Transverse colon (tissue), 4 donors: Measurements from ENCODE around the gene HOXA4. TPM values are rescaled to one million over a fixed set of nuclear protein-coding genes. Genes with fewer than 3 reads are reported as not detected.

Experiments used
- DNase-seq: peaks from one replicate; pipeline ENCODE4 v3.0.0-alpha.2; 2019
- H3K27ac ChIP-seq, 4 donors: fragments of 200-600 bp; sonication (generic); 2 replicates each; pipeline ENCODE4 v1.5.1; 2016 to 2018; ENCODE audit warnings: inconsistent platforms in 4 of 4
- H3K27me3 ChIP-seq: fragments of 200-600 bp; sonication (generic); 2 replicates; pipeline ENCODE4 v1.5.1; 2017; ENCODE audit warnings: inconsistent platforms
- H3K36me3 ChIP-seq, 4 donors: fragments of 200-600 bp; sonication (generic); 2 replicates each; pipeline ENCODE4 v1.5.1; 2017 to 2019; ENCODE audit warnings: inconsistent platforms in 4 of 4
- H3K4me1 ChIP-seq, 4 donors: fragments of 200-600 bp; sonication (generic); 2 replicates each; pipeline ENCODE4 v1.5.1; 2017 to 2020; ENCODE audit warnings: inconsistent platforms in 4 of 4
- H3K4me3 ChIP-seq, 4 donors: fragments of 200-600 bp; sonication (generic); 1 replicate in 1 of 4; 2 replicates in 3 of 4; pipeline versions ENCODE4 v1.5.1 to v1.6.1; 2017 to 2019; ENCODE audit warnings: inconsistent platforms in 4 of 4
- H3K9me3 ChIP-seq, 2 donors: fragments of 200-600 bp; sonication (generic); 2 replicates each; pipeline ENCODE4 v1.5.1; 2017 to 2019; ENCODE audit warnings: inconsistent platforms in 2 of 2
- EP300 ChIP-seq: sonication (generic); formaldehyde crosslinking; IDR thresholded peaks from one replicate; pipeline ENCODE4 v1.6.1; 2017; ENCODE audit warnings: antibody characterized with exemption, low read depth
- POLR2A ChIP-seq: fragments of 450-650 bp; IDR thresholded peaks from one replicate; pipeline ENCODE4 v1.6.1; 2016; ENCODE audit warnings: antibody characterized with exemption, mild to moderate bottlenecking, moderate library complexity
- POLR2AphosphoS5 ChIP-seq, 3 donors: sonication (generic); formaldehyde crosslinking; IDR thresholded peaks; one replicate each; pipeline ENCODE4 v1.6.1; 2016; ENCODE audit warnings: antibody characterized with exemption in 3 of 3
- WGBS, 2 donors: methylation state at CpG; one replicate each; pipeline ENCODE4 v1.1.5; 2018; ENCODE audit warnings: low coverage in 1 of 2; 5-methylcytosine and 5-hydroxymethylcytosine counted together
- in situ Hi-C, 4 donors: fragments of 200-750 bp; cut with MboI; loops; one replicate each; pipeline versions ENCODE4 v1.15.0 to v1.15.1; 2017; ENCODE audit warnings: low sequenced_read_pairs in 3 of 4, low pct_ligation_motif_present in 1 of 4, low pct_unique_long_range_greater_than_20kb in 1 of 4
- intact Hi-C: fragments of 100-400 bp; cut with DNase I; formaldehyde crosslinking; loops from one replicate; pipeline ENCODE4 v1.15.1; 2023; ENCODE audit warnings: low total_unique reads
- total RNA-seq, 4 donors: library from RNA; depleted of rRNA; stranded (reverse); fragments of >200 nt; gene quantifications; one replicate each; pipeline ENCODE4 v1.1.0, GENCODE V29; 2016
- TF ChIP-seq, protein P1 (sequence below), 5 experiments: fragments of 200-600 bp in 3 of 5; fragments of 450-650 bp in 2 of 5; sonication (generic) in 3 of 5; IDR thresholded peaks; 1 replicate in 2 of 5; 2 replicates in 3 of 5; pipeline ENCODE4 v1.5.1; 2016 to 2017; ENCODE audit warnings: antibody characterized with exemption in 5 of 5, inconsistent platforms in 3 of 5, mild to moderate bottlenecking in 2 of 5, moderate library complexity in 1 of 5

HOXA4 gene
- total RNA-seq, 4 donors from 2014 or later, result 3.5 to 42.4 (median 10.6) TPM

DNA sequence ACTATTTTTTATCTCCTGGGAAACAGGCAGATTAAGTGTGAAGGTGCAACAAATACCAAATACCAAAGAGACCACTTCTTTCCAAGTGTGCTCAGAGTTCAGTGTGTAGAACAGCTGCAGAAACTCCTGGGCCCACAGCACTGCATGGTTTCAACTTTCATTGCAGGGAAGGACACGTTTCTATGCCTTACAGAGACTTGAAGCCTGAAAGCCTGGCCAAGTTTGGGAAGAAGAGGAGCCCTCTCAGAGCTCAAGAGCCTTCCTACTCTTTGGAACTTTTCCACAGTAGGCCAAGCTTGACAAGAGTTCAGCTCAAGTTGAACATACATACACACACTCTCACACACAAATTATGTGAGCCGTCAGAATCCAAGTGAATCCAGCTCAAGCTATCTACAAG lies 2.5 kb downstream of the HOXA4 start:
- in situ Hi-C loops, result no loop called here
- Histone ChIP-seq H3K4me1 (peaks cover 42 to 90% (median 83%) of the 10 kb centered on the region in 4 donors), H3K9me3 (no peaks in the 10 kb centered on the region), H3K4me3 (no peak overlapping the region), H3K27ac (peak overlapping the region; percentile 94 to 99 (median 96)), H3K27me3 (no peaks in the 10 kb centered on the region), H3K36me3 (no peaks in the 10 kb centered on the region)
- DNase-seq, result no peak
- 43% methylated on average over 2 of the region's 2 CpGs; no CpG with 5 or more reads in 1 of the 2 donors for WGBS, 2 donors
- TF ChIP-seq, protein P1, sequence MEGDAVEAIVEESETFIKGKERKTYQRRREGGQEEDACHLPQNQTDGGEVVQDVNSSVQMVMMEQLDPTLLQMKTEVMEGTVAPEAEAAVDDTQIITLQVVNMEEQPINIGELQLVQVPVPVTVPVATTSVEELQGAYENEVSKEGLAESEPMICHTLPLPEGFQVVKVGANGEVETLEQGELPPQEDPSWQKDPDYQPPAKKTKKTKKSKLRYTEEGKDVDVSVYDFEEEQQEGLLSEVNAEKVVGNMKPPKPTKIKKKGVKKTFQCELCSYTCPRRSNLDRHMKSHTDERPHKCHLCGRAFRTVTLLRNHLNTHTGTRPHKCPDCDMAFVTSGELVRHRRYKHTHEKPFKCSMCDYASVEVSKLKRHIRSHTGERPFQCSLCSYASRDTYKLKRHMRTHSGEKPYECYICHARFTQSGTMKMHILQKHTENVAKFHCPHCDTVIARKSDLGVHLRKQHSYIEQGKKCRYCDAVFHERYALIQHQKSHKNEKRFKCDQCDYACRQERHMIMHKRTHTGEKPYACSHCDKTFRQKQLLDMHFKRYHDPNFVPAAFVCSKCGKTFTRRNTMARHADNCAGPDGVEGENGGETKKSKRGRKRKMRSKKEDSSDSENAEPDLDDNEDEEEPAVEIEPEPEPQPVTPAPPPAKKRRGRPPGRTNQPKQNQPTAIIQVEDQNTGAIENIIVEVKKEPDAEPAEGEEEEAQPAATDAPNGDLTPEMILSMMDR (IDR thresholded peaks at IDR 0.05), result no peak
- TF ChIP-seq POLR2AphosphoS5 (IDR thresholded peaks at IDR 0.05), result peak in 2 of 3 donors; percentile 17 to 23
- no peak for TF ChIP-seq POLR2A
- no peak for TF ChIP-seq EP300
- intact Hi-C loops, result loop anchor here (2.0 kb wide), 1 partner anchor 29 kb away; no protein-coding TSS in a partner anchor

DNA sequence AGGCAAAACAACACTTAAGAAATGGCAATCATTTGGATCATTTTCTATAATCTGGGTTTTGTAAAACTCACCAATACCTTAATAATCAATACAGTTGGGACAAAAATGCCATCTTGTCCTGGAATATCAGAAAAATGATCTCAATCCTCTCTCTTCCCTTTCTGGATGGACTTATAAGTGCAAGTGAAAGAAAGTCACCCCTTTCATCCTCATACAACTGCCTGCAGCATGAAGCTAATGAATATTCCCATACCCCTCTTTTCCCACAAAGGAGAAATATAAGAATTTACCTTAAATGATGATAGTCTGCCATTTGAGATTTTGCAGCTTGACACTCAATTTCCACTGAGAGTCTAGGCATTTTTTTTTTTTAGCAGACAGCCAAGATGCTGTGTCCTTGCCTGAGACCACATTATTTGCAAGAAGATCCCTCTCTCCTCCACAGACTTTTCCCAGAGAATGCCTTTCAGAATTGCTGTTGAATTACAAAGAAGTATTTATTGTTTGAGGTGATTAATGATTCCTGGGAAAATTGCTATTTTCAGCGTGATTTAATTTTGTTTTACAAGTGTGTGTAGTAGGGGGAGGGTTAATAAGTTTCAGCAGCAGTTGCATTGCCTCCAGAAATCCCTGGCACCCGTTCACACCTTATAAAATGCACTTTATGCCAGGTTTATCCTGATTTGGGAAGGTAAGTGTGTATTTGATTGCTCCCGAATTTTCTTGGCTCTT lies 3.8 kb downstream of the HOXA4 start:
- H3K4me3 ChIP-seq, result no peak overlapping the region
- in situ Hi-C loops, result no loop called here
- H3K9me3 ChIP-seq, result no peaks in the 10 kb centered on the region
- DNase-seq, result no peak
- no peak for TF ChIP-seq POLR2A
- peaks cover 42 to 90% (median 77%) of the 10 kb centered on the region in 4 donors for H3K4me1 ChIP-seq
- H3K36me3 ChIP-seq, result no peaks in the 10 kb centered on the region
- H3K27ac ChIP-seq, result peak overlapping the region in 3 of 4 donors; percentile 94 to 99 (median 98)
- intact Hi-C loops, result no loop called here
- 24 to 29% methylated on average over 3 of the region's 3 CpGs for WGBS, 2 donors
- H3K27me3 ChIP-seq, result no peaks in the 10 kb centered on the region

GRCh38 chr7:27125986-27126394 lies 4.6 kb downstream of the HOXA4 start:
- 41 to 48% methylated on average over 4 to 5 of the region's 5 CpGs for WGBS, 2 donors
- no peak overlapping the region for H3K4me3 ChIP-seq
- in situ Hi-C loops, result no loop called here
- H3K4me1 ChIP-seq, result peaks cover 37 to 90% (median 77%) of the 10 kb centered on the region in 4 donors
- no peak for TF ChIP-seq POLR2AphosphoS5 (IDR thresholded peaks at IDR 0.05)
- TF ChIP-seq, protein P1 (IDR thresholded peaks at IDR 0.05), result no peak
- TF ChIP-seq POLR2A, result no peak
- no peak for TF ChIP-seq EP300
- no peaks in the 10 kb centered on the region for H3K36me3 ChIP-seq
- no peaks in the 10 kb centered on the region for H3K27me3 ChIP-seq
- peak overlapping the region; percentile 90 to 96 (median 92) for H3K27ac ChIP-seq
- no peaks in the 10 kb centered on the region for H3K9me3 ChIP-seq
- DNase-seq, result no peak
- intact Hi-C loops, result no loop called here

GRCh38 chr7:27124902-27125689 lies 5.5 kb downstream of the HOXA4 start:
- TF ChIP-seq POLR2AphosphoS5 (IDR thresholded peaks at IDR 0.05) (peak in 2 of 3 donors; percentile 23 to 24), EP300 (no peak)
- Histone ChIP-seq H3K27me3 (no peaks in the 10 kb centered on the region), H3K36me3 (no peaks in the 10 kb centered on the region), H3K4me1 (peaks cover 45 to 99% (median 86%) of the 10 kb centered on the region in 4 donors), H3K27ac (peak overlapping the region; percentile 90 to 96 (median 92)), H3K9me3 (no peaks in the 10 kb centered on the region), H3K4me3 (peak overlapping the region in 1 of 4 donors; percentile 19)
- no peak for DNase-seq
- intact Hi-C loops, result no loop called here
- WGBS, 2 donors, result 29 to 59% methylated on average over 1 to 8 of the region's 8 CpGs
- in situ Hi-C loops, result no loop called here
